GM12878 (cell line): ENCODE results near the gene USP34. TPM values are rescaled to one million over a fixed set of nuclear protein-coding genes. Genes with fewer than 3 reads are reported as not detected.
A peak's percentile ranks its signal among the peaks of the same experiment; 100 is the strongest.

Source experiments
- ATAC-seq: fragments of 200-7000 bp; cut with Tn5 transposase; 3 replicates; pipeline ENCODE4 v1.9.1; 2020; ENCODE audit warnings: mild to moderate bottlenecking, moderate library complexity
- BruUV-seq: library from RNA; stranded (reverse); fragments of 400-500 nt; replicated peaks from 2 replicates; lab custom pipeline; 2021; lab: Mats Ljungman, UMichigan
- CTCF ChIA-PET: fragments of 300-600 bp; sonication (Branson Sonifier 250); formaldehyde crosslinking; extraction: SDS; loops from one replicate; lab custom pipeline; 2021; ENCODE audit warnings: inconsistent platforms; lab: Yijun Ruan, JAX
- POLR2A ChIA-PET: fragments of 350-600 bp; formaldehyde crosslinking; extraction: SDS; loops from one replicate; lab custom pipeline; 2021; ENCODE audit warnings: inconsistent platforms; lab: Charles Lee
- RAD21 ChIA-PET: fragments of 300-600 bp; sonication (Branson Sonifier 250); formaldehyde crosslinking; loops from one replicate; lab custom pipeline; 2023; ENCODE audit warnings: antibody characterized with exemption; ENCODE audit not compliant: unreplicated experiment; lab: Charles Lee
- SMC1A ChIA-PET: fragments of 300-600 bp; sonication (Branson Sonifier 250); formaldehyde crosslinking; loops from one replicate; lab custom pipeline; 2023; ENCODE audit not compliant: unreplicated experiment, uncharacterized antibody; lab: Charles Lee
- DNase-seq: peaks from one replicate; pipeline ENCODE4 v3.0.0-alpha.2; 2011; ENCODE audit warnings: low read depth, low spot score
- FAIRE-seq: peaks from 3 replicates; lab custom pipeline; 2011; peaks lifted over from hg19 to GRCh38; lab: Jason Lieb, UNC
- H2AFZ ChIP-seq: 2 replicates; pipeline ENCODE4 v1.6.0; 2011; ENCODE audit warnings: low read depth, low read length, control low read depth; ENCODE audit not compliant: control insufficient read depth
- H3K27ac ChIP-seq: 2 replicates; pipeline ENCODE4 v1.5.1; 2011; ENCODE audit warnings: control low read depth; ENCODE audit not compliant: control insufficient read depth, insufficient read depth
- H3K27me3 ChIP-seq, 2 experiments: replicated peaks in 1 of 2; 2 replicates each; pipeline versions ENCODE4 v1.6.0 to v1.6.1; 2011; ENCODE audit warnings: low read length in 1 of 2; ENCODE audit not compliant: control insufficient read depth in 2 of 2, insufficient read depth in 2 of 2
- H3K36me3 ChIP-seq, 2 experiments: 2 replicates each; pipeline ENCODE4 v1.5.1; 2011; ENCODE audit warnings: low read length in 1 of 2; ENCODE audit not compliant: control insufficient read depth in 2 of 2, insufficient read depth in 2 of 2
- H3K4me1 ChIP-seq: 2 replicates; pipeline ENCODE4 v1.6.1; 2011; ENCODE audit warnings: mild to moderate bottlenecking, low read length, moderate library complexity, mixed read lengths; ENCODE audit not compliant: control insufficient read depth, insufficient read depth
- H3K4me2 ChIP-seq: 2 replicates; pipeline ENCODE4 v1.6.0; 2011; ENCODE audit warnings: control low read depth; ENCODE audit not compliant: control insufficient read depth, insufficient read depth
- H3K4me3 ChIP-seq: fragments of 200-600 bp; sonication (generic); 2 replicates; pipeline ENCODE4 v1.5.1; 2016
- H3K79me2 ChIP-seq: 2 replicates; pipeline ENCODE4 v1.6.0; 2011; ENCODE audit warnings: low read length; ENCODE audit not compliant: control insufficient read depth, insufficient read depth
- H3K9ac ChIP-seq: 2 replicates; pipeline ENCODE4 v1.8.0; 2011; ENCODE audit warnings: low read length, control low read depth, mixed read lengths; ENCODE audit not compliant: control insufficient read depth, insufficient read depth
- H3K9me3 ChIP-seq: replicated peaks from 3 replicates; pipeline ENCODE4 v1.5.1; 2011; ENCODE audit warnings: mild to moderate bottlenecking, low read length; ENCODE audit not compliant: control insufficient read depth, insufficient read depth
- H4K20me1 ChIP-seq: 2 replicates; pipeline ENCODE4 v1.6.0; 2011; ENCODE audit not compliant: control insufficient read depth, insufficient read depth
- BHLHE40 ChIP-seq, 2 experiments: fragments of 450-650 bp in 1 of 2; IDR thresholded peaks; 2 replicates each; pipeline ENCODE4 v1.6.1; 2011 to 2017; ENCODE audit warnings: low read depth in 2 of 2, borderline replicate concordance in 1 of 2, improper control_type of control experiment in 1 of 2, low read length in 1 of 2, mild to moderate bottlenecking in 1 of 2
- HDAC2 ChIP-seq: fragments of 200-600 bp; sonication (generic); IDR thresholded peaks from 2 replicates; pipeline ENCODE4 v1.6.1; 2017
- IKZF2 ChIP-seq, 2 experiments: fragments of 450-650 bp; IDR thresholded peaks; 2 replicates each; pipeline ENCODE4 v1.6.1; 2017; ENCODE audit warnings: mild to moderate bottlenecking in 2 of 2, moderate library complexity in 2 of 2
- MEF2B ChIP-seq: fragments of 450-650 bp; IDR thresholded peaks from 2 replicates; pipeline ENCODE4 v1.6.1; 2018; ENCODE audit warnings: mild to moderate bottlenecking, moderate library complexity; ENCODE audit not compliant: partially characterized antibody, poor library complexity, severe bottlenecking
- RBBP5 ChIP-seq: fragments of 200-600 bp; sonication (generic); conservative IDR thresholded peaks from 2 replicates; pipeline ENCODE4 v1.6.1; 2016
- SUZ12 ChIP-seq: fragments of 200-600 bp; sonication (generic); IDR thresholded peaks from one replicate; pipeline ENCODE4 v1.6.1; 2018; ENCODE audit warnings: antibody characterized with exemption, mild to moderate bottlenecking; ENCODE audit not compliant: unreplicated experiment
- TAF1 ChIP-seq: IDR thresholded peaks from 2 replicates; pipeline ENCODE4 v1.6.1; 2011; ENCODE audit warnings: mild to moderate bottlenecking, low read depth, low read length, borderline replicate concordance
- TCF7 ChIP-seq: IDR thresholded peaks from 2 replicates; pipeline ENCODE4 v1.6.1; 2014; ENCODE audit warnings: antibody characterized with exemption, borderline replicate concordance
- ZZZ3 ChIP-seq: IDR thresholded peaks from 2 replicates; pipeline ENCODE4 v1.6.1; 2011; ENCODE audit warnings: low read depth; ENCODE audit not compliant: control insufficient read depth, insufficient read length
- WGBS: methylation state at CpG from one replicate; pipeline ENCODE4 v1.1.6; 2016; ENCODE audit warnings: low lambda C conversion rate; ENCODE audit not compliant: insufficient replicate concordance, insufficient coverage; ENCODE audit errors: missing lambda C conversion rate; 5-methylcytosine and 5-hydroxymethylcytosine counted together
- in situ Hi-C: fragments of 300-500 bp; cut with MboI; formaldehyde crosslinking; loops from 9 replicates; pipeline ENCODE4 v1.14.3; 2018; ENCODE audit warnings: mixed read lengths
- intact Hi-C: fragments of 100-400 bp; cut with micrococcal nuclease; formaldehyde crosslinking; loops from one replicate; pipeline ENCODE4 v1.14.2; 2022; ENCODE audit not compliant: unreplicated experiment
- polyA plus RNA-seq, 11 experiments: library from polyadenylated mRNA; depleted of rRNA in 4 of 11; unstranded in 6 of 11; stranded (reverse) in 5 of 11; fragments of >200 nt; fragmentation: Nextera tagmentation in 4 of 11; fragmentation: Illumina TruSeq in 1 of 11; extraction: Ambion mirVana in 4 of 11; extraction: Trizol in 1 of 11; gene quantifications; 1 replicate in 1 of 11; 2 replicates in 10 of 11; pipeline versions ENCODE4 v1.2.1 to v1.2.3, GENCODE V29; 2011 to 2016; ENCODE audit warnings: inconsistent platforms in 2 of 11, missing spikeins in 2 of 11, low read depth in 1 of 11
- total RNA-seq, 4 experiments: library from RNA; depleted of rRNA in 3 of 4; stranded (reverse); fragments of >200 nt in 3 of 4; fragmentation: Illumina TruSeq in 1 of 4; extraction: Trizol in 1 of 4; gene quantifications; 2 replicates each; pipeline versions ENCODE4 v1.2.1 to v1.2.3, GENCODE V29; 2013 to 2021
- TF ChIP-seq, protein P1 (sequence below): IDR thresholded peaks from 2 replicates; pipeline ENCODE4 v1.6.1; 2011; ENCODE audit warnings: borderline replicate concordance, low read depth, mild to moderate bottlenecking, moderate library complexity, mixed read lengths, low read length; ENCODE audit not compliant: insufficient read depth; ENCODE audit errors: extremely low read length
- TF ChIP-seq, protein P2 (sequence below): fragments of 450-650 bp; IDR thresholded peaks from 2 replicates; pipeline ENCODE4 v1.6.1; 2017; ENCODE audit warnings: mild to moderate bottlenecking, moderate library complexity

Gene USP34
- total and polyA plus RNA-seq, 10 of the 15 experiments (the other 5 are each of a cell fraction or from before 2014, with no cell fraction given), result 26.2 to 106 (median 62.1) TPM

DNA sequence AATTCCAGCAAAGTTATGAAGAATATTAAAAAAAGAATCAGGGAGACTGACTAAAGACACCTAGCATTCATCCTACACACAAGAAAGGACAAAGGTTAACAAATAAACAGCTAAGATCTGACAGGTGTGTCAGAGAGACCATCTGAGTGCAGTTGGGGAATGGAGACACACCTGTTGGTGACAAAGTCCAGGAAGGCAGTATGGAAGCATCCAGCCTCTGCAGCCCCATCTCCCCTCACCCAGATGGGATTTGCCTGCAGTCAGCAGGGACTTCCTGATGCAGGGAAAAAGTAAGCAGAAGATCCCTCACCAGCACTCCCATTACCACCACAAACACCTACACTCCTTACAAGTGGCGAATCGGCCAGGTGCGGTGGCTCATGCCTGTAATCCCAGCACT lies 37.9 kb downstream of the USP34 start:
- in situ Hi-C loops, result no loop called here
- no peaks in the 10 kb centered on the region for H3K27me3 ChIP-seq
- peaks cover 28% of the 10 kb centered on the region for H3K4me1 ChIP-seq
- no peak overlapping the region for H3K4me3 ChIP-seq
- peaks cover 10% of the 10 kb centered on the region; the same call in 1 of the 2 replicates for H4K20me1 ChIP-seq
- DNase-seq (no peak), ATAC-seq (no peak), FAIRE-seq (no peak)
- SMC1A ChIA-PET, result interaction anchor here (1.0 to 4.5 kb wide), 12 partner anchors 9 to 224 kb away, joined by 3 to 16 read pairs (median 4); no protein-coding TSS in a partner anchor
- TF ChIP-seq IKZF2 (IDR thresholded peaks at IDR 0.05) (0 out of 4 replicates have a peak, but pooled peaks of 1 of the 2 experiments have one; percentile 20), ZZZ3 (no peak), RBBP5 (no peak), BHLHE40 (IDR thresholded peaks at IDR 0.05; ENCODE audit: borderline replicate concordance in 1 of 2, low read depth in 2 of 2, low read length in 1 of 2) (0 out of 4 replicates have a peak, but pooled peaks of 1 of the 2 experiments have one; percentile 0), SUZ12 (no peak)
- no TSS peak for BruUV-seq
- peaks cover 82% of the 10 kb centered on the region for H3K79me2 ChIP-seq
- CTCF ChIA-PET, result interaction anchor here (1.1 to 1.8 kb wide), 7 partner anchors 10 to 54 kb away, joined by 3 to 9 read pairs (median 5); no protein-coding TSS in a partner anchor
- H2AFZ ChIP-seq, result no peak overlapping the region
- H3K36me3 ChIP-seq, result no peaks in the 10 kb centered on the region
- RAD21 ChIA-PET, result no interaction called here
- H3K27ac ChIP-seq, result no peak overlapping the region
- WGBS, result 100% methylated on average over 3 of the region's 3 CpGs
- H3K9me3 ChIP-seq, result no peaks in the 10 kb centered on the region; the same call in 1 of the 3 replicates
- H3K4me2 ChIP-seq, result no peak overlapping the region
- intact Hi-C loops, result no loop called here
- POLR2A ChIA-PET, result interaction anchor here (0.6 to 1.8 kb wide), 9 partner anchors 9 to 39 kb away, joined by 3 to 9 read pairs (median 4); no protein-coding TSS in a partner anchor
- H3K9ac ChIP-seq, result no peak overlapping the region

DNA sequence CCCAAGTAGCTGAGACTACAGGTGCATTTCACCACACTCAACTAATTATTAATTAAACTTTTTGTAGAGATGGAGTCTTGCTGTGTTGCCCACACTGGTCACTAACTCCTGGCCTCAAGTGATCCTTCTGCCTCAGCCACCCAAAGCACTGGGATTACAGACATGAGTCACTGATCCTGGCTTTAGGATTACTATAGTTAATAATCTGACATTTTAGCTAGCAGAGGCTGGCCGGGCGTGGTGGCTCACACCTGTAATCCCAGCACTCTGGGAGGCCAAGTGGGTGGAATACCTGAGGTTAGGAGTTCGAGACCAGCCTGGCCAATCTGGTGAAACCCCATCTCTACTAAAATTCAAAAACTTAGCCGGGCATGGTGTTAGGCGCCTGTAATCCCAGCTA lies 39.5 kb downstream of the USP34 start:
- H3K36me3 ChIP-seq, result no peaks in the 10 kb centered on the region
- ChIA-PET POLR2A (interaction anchor here (1.6 kb wide), 1 partner anchor 27 kb away, joined by 9 read pairs; no protein-coding TSS in a partner anchor), RAD21 (interaction anchor here (0.6 to 2.5 kb wide), 4 partner anchors 8 to 47 kb away, joined by 3 to 7 read pairs (median 4); no protein-coding TSS in a partner anchor), CTCF (interaction anchor here (0.8 to 1.8 kb wide), 5 partner anchors 10 to 82 kb away, joined by 3 to 9 read pairs (median 3); no protein-coding TSS in a partner anchor), SMC1A (interaction anchor here (0.7 to 7.1 kb wide), 6 partner anchors 11 to 104 kb away, joined by 3 to 74 read pairs (median 3); no protein-coding TSS in a partner anchor)
- WGBS, result 100% methylated on average over 5 of the region's 5 CpGs
- BruUV-seq, result no TSS peak
- H3K4me1 ChIP-seq, result peaks cover 27% of the 10 kb centered on the region
- H3K79me2 ChIP-seq, result peaks cover 78% of the 10 kb centered on the region
- no peak overlapping the region for H3K4me2 ChIP-seq
- no peaks in the 10 kb centered on the region; the same call in 2 of the 3 replicates for H3K9me3 ChIP-seq
- no peaks in the 10 kb centered on the region for H3K27me3 ChIP-seq
- no peak overlapping the region for H3K4me3 ChIP-seq
- no peak for ATAC-seq
- H2AFZ ChIP-seq, result no peak overlapping the region
- H3K27ac ChIP-seq, result no peak overlapping the region
- H4K20me1 ChIP-seq, result peaks cover 13% of the 10 kb centered on the region
- intact Hi-C loops, result no loop called here
- in situ Hi-C loops, result no loop called here
- DNase-seq, result no peak
- no peak overlapping the region for H3K9ac ChIP-seq
- FAIRE-seq, result no peak
- no peak for TF ChIP-seq HDAC2
- TF ChIP-seq, protein P1, sequence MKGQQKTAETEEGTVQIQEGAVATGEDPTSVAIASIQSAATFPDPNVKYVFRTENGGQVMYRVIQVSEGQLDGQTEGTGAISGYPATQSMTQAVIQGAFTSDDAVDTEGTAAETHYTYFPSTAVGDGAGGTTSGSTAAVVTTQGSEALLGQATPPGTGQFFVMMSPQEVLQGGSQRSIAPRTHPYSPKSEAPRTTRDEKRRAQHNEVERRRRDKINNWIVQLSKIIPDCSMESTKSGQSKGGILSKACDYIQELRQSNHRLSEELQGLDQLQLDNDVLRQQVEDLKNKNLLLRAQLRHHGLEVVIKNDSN, result no peak
- TF ChIP-seq TCF7, result no peak
- TF ChIP-seq, protein P2, sequence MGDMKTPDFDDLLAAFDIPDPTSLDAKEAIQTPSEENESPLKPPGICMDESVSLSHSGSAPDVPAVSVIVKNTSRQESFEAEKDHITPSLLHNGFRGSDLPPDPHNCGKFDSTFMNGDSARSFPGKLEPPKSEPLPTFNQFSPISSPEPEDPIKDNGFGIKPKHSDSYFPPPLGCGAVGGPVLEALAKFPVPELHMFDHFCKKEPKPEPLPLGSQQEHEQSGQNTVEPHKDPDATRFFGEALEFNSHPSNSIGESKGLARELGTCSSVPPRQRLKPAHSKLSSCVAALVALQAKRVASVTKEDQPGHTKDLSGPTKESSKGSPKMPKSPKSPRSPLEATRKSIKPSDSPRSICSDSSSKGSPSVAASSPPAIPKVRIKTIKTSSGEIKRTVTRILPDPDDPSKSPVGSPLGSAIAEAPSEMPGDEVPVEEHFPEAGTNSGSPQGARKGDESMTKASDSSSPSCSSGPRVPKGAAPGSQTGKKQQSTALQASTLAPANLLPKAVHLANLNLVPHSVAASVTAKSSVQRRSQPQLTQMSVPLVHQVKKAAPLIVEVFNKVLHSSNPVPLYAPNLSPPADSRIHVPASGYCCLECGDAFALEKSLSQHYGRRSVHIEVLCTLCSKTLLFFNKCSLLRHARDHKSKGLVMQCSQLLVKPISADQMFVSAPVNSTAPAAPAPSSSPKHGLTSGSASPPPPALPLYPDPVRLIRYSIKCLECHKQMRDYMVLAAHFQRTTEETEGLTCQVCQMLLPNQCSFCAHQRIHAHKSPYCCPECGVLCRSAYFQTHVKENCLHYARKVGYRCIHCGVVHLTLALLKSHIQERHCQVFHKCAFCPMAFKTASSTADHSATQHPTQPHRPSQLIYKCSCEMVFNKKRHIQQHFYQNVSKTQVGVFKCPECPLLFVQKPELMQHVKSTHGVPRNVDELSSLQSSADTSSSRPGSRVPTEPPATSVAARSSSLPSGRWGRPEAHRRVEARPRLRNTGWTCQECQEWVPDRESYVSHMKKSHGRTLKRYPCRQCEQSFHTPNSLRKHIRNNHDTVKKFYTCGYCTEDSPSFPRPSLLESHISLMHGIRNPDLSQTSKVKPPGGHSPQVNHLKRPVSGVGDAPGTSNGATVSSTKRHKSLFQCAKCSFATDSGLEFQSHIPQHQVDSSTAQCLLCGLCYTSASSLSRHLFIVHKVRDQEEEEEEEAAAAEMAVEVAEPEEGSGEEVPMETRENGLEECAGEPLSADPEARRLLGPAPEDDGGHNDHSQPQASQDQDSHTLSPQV, result no peak
- TF ChIP-seq TAF1, result no peak
- TF ChIP-seq MEF2B, result no peak
